ENCODE measurements around the gene DDX49.

The DDX49 gene

GRCh38 chr19:18919086-18919899 lies at the start of gene DDX49, which contains the start of gene COPE:
Gene DDX49 (plus strand): TSS chr19:18919715. CDS start chr19:18919742, 27 bp downstream.
Gene COPE (minus strand): TSS chr19:18919387. CDS start chr19:18919348, 39 bp downstream.
- peak; percentile 96 for DNase-seq

- DNase-seq: no peak
These were observed 49.6 kb upstream of the DDX49 start for GRCh38 chr19:18869781-18870530.

- DNase-seq: no peak
These were observed 48.9 kb upstream of the DDX49 start for GRCh38 chr19:18870531-18871172.

GRCh38 chr19:18871543-18871942 lies 48.0 kb upstream of the DDX49 start:
- DNase-seq: no peak

- DNase-seq: no peak
These were observed 43.8 kb upstream of the DDX49 start for GRCh38 chr19:18875726-18876125.

- no peak for DNase-seq
These were observed 42.6 kb upstream of the DDX49 start for GRCh38 chr19:18876865-18877264.

- DNase-seq: no peak
These were observed 41.3 kb upstream of the DDX49 start for GRCh38 chr19:18878058-18878797.

- no peak for DNase-seq
These were observed 40.5 kb upstream of the DDX49 start for GRCh38 chr19:18878858-18879578.

GRCh38 chr19:18879579-18880373 lies 39.7 kb upstream of the DDX49 start:
- no peak for DNase-seq

- DNase-seq: no peak
These were observed 38.0 kb upstream of the DDX49 start for GRCh38 chr19:18881491-18881890.

GRCh38 chr19:18883526-18884304 lies 35.8 kb upstream of the DDX49 start:
- DNase-seq: no peak

GRCh38 chr19:18886972-18887371 lies 32.5 kb upstream of the DDX49 start:
- DNase-seq: no peak

GRCh38 chr19:18889949-18890745 lies 29.4 kb upstream of the DDX49 start:
- no peak for DNase-seq

- DNase-seq: no peak
These were observed 25.8 kb upstream of the DDX49 start for GRCh38 chr19:18893587-18894253.

GRCh38 chr19:18894254-18895037 lies 25.1 kb upstream of the DDX49 start:
- DNase-seq: no peak

GRCh38 chr19:18895038-18895823 lies 24.3 kb upstream of the DDX49 start:
- no peak for DNase-seq

- no peak for DNase-seq
These were observed 23.6 kb upstream of the DDX49 start, which contains the start of gene CERS1 for GRCh38 chr19:18895824-18896341. Gene CERS1 (minus strand): TSS chr19:18896158. CDS start chr19:18896072, 86 bp downstream.

All from NCI-H1436 treated with DMSO at 0.1 percent for 48 hours (cell line).